MM.1S (cell line): ENCODE results near the gene GALNTL6.

Experiments
- DNase-seq: peaks from one replicate; pipeline ENCODE4 v3.0.0-alpha.2; 2015
- H2AFZ ChIP-seq: fragments of 300-600 bp; sonication (generic); 2 replicates; pipeline ENCODE4 v1.6.0; 2016; ENCODE audit warnings: antibody characterized with exemption, low read length
- H3F3A ChIP-seq: fragments of 300-600 bp; sonication (generic); 2 replicates; pipeline ENCODE4 v1.6.1; 2016; ENCODE audit warnings: mild to moderate bottlenecking, antibody characterized with exemption, low read length, moderate library complexity, mixed read lengths; ENCODE audit not compliant: insufficient read depth
- H3K27ac ChIP-seq: fragments of 300-600 bp; sonication (generic); 2 replicates; pipeline ENCODE4 v1.5.1; 2016; ENCODE audit warnings: mild to moderate bottlenecking, low read length
- H3K27me3 ChIP-seq: fragments of 300-600 bp; sonication (generic); replicated peaks from 2 replicates; pipeline ENCODE4 v1.6.0; 2016; ENCODE audit warnings: low read length; ENCODE audit not compliant: insufficient read depth
- H3K36me3 ChIP-seq: fragments of 300-600 bp; sonication (generic); replicated peaks from 2 replicates; pipeline ENCODE4 v1.6.1; 2016; ENCODE audit warnings: mild to moderate bottlenecking, low read length, mixed read lengths; ENCODE audit not compliant: insufficient read depth
- H3K4me1 ChIP-seq: fragments of 300-600 bp; sonication (generic); 2 replicates; pipeline ENCODE4 v1.6.1; 2016; ENCODE audit warnings: low read length, mixed read lengths
- H3K4me2 ChIP-seq: fragments of 300-600 bp; sonication (generic); 2 replicates; pipeline ENCODE4 v1.6.0; 2016; ENCODE audit warnings: low read depth, low read length
- H3K4me3 ChIP-seq: fragments of 300-600 bp; sonication (generic); 2 replicates; pipeline ENCODE4 v1.5.1; 2016; ENCODE audit warnings: low read length, mixed read lengths
- H3K79me2 ChIP-seq: fragments of 300-600 bp; sonication (generic); 2 replicates; pipeline ENCODE4 v1.6.1; 2016; ENCODE audit warnings: mixed run types, low read length, mixed read lengths
- H3K9ac ChIP-seq: fragments of 300-600 bp; sonication (generic); 2 replicates; pipeline ENCODE4 v1.6.1; 2016; ENCODE audit warnings: low read length, mixed read lengths
- H3K9me2 ChIP-seq: fragments of 300-600 bp; sonication (generic); replicated peaks from 2 replicates; pipeline ENCODE4 v1.6.1; 2016; ENCODE audit warnings: mild to moderate bottlenecking, low read length, mixed read lengths; ENCODE audit not compliant: insufficient read depth
- H3K9me3 ChIP-seq: fragments of 300-600 bp; sonication (generic); replicated peaks from 2 replicates; pipeline ENCODE4 v1.6.1; 2016; ENCODE audit warnings: mild to moderate bottlenecking, low read length, mixed read lengths; ENCODE audit not compliant: insufficient read depth
- H4K20me1 ChIP-seq: fragments of 300-600 bp; sonication (generic); 2 replicates; pipeline ENCODE4 v1.6.1; 2016; ENCODE audit warnings: mild to moderate bottlenecking, low read length, moderate library complexity, mixed read lengths; ENCODE audit not compliant: insufficient read depth
- EZH2 ChIP-seq: fragments of 300-600 bp; sonication (generic); optimal IDR thresholded peaks from 2 replicates; pipeline ENCODE3; 2017; ENCODE audit warnings: low read depth, mild to moderate bottlenecking, antibody characterized with exemption, low read length, mixed read lengths
- EZH2phosphoT487 ChIP-seq: fragments of 300-600 bp; sonication (generic); IDR thresholded peaks from 2 replicates; pipeline ENCODE4 v1.6.1; 2018; ENCODE audit warnings: antibody characterized with exemption, low read length
- TF ChIP-seq, protein P1 (sequence below): fragments of 300-600 bp; sonication (generic); IDR thresholded peaks from 2 replicates; pipeline ENCODE4 v1.5.1; 2016; ENCODE audit warnings: antibody characterized with exemption, low read length, mixed read lengths

Gene GALNTL6

DNA sequence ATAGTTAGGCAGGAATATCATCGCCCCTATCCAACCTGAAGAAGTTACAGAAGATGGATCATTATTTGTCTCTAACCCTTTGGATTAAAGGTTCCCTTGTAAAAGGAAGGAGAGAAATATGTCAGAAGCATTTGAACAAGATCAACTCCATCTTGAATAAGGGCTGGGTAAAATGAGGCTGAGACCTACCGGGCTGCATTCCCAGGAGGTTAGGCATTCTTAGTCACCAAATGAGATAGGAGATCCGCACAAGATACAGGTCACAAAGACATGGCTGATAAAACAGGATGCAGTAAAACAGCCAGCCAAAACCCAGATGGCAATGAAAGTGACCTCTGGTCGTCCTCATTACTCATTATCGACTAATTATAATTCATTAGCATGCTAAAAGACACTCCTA, 148.9 kb downstream of the GALNTL6 start:
- H3K4me3 ChIP-seq = no peak overlapping the region
- H3F3A ChIP-seq = no peaks in the 10 kb centered on the region
- no peaks in the 10 kb centered on the region for H3K36me3 ChIP-seq
- no peak overlapping the region for H3K27ac ChIP-seq
- no peak overlapping the region for H3K9ac ChIP-seq
- H3K27me3 ChIP-seq = no peaks in the 10 kb centered on the region
- DNase-seq = no peak
- H3K4me2 ChIP-seq = no peak overlapping the region
- no peaks in the 10 kb centered on the region for H3K4me1 ChIP-seq
- H4K20me1 ChIP-seq = no peaks in the 10 kb centered on the region
- H3K79me2 ChIP-seq = no peaks in the 10 kb centered on the region
- no peak overlapping the region for H2AFZ ChIP-seq
- H3K9me3 ChIP-seq = no peaks in the 10 kb centered on the region
- H3K9me2 ChIP-seq = no peaks in the 10 kb centered on the region
- TF ChIP-seq EZH2phosphoT487 (no peak), EZH2 (no peak)
- TF ChIP-seq, protein P1, sequence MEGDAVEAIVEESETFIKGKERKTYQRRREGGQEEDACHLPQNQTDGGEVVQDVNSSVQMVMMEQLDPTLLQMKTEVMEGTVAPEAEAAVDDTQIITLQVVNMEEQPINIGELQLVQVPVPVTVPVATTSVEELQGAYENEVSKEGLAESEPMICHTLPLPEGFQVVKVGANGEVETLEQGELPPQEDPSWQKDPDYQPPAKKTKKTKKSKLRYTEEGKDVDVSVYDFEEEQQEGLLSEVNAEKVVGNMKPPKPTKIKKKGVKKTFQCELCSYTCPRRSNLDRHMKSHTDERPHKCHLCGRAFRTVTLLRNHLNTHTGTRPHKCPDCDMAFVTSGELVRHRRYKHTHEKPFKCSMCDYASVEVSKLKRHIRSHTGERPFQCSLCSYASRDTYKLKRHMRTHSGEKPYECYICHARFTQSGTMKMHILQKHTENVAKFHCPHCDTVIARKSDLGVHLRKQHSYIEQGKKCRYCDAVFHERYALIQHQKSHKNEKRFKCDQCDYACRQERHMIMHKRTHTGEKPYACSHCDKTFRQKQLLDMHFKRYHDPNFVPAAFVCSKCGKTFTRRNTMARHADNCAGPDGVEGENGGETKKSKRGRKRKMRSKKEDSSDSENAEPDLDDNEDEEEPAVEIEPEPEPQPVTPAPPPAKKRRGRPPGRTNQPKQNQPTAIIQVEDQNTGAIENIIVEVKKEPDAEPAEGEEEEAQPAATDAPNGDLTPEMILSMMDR = no peak

DNA sequence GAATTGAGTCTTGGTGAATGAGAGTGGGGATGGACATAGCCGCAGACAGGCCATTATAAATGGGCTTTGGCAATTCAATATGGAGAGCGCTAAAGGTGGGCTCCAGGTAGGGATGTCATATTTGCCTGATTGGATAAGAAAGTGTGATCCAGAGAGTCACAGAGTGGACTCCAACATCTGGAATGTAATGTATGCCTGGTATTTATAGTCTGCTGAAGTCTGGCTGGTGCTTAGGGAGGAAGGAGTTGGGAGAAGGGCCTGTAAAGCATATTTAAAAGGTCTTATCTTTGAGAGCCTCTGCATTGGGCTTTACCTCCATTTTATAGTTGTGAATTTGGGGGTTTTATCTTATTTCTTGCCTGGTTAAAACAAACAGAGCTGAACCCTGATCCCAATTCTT, 153.2 kb downstream of the GALNTL6 start:
- TF ChIP-seq EZH2 (no peak), EZH2phosphoT487 (no peak)
- TF ChIP-seq, protein P1 = no peak
- Histone ChIP-seq H3K4me1 (no peaks in the 10 kb centered on the region), H3K27ac (no peak overlapping the region), H3K36me3 (no peaks in the 10 kb centered on the region), H2AFZ (no peak overlapping the region), H3K4me3 (no peak overlapping the region), H3K4me2 (no peak overlapping the region), H3K9me2 (no peaks in the 10 kb centered on the region), H3K79me2 (no peaks in the 10 kb centered on the region), H3K9me3 (no peaks in the 10 kb centered on the region), H4K20me1 (no peaks in the 10 kb centered on the region), H3F3A (no peaks in the 10 kb centered on the region), H3K9ac (no peak overlapping the region), H3K27me3 (no peaks in the 10 kb centered on the region)
- DNase-seq = no peak

DNA sequence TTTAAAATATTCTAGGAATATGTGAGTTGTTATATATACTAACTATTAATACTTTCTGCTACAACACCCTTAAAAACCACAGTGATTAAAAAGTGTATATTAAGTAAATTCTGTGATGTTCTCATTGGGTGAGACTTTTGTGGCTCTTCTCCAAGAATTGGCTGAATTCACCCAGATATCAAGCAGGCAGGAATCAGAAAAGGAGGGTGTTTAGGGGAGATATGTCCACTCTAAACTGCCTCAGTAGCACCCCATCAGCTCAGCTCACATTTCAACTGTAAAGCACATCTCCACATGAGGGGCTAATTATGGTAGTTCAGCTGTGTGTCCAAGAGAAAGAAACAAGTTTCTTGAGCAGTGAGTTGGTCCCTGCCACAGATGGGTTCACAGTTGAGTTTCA, 165.0 kb downstream of the GALNTL6 start:
- DNase-seq = no peak
- Histone ChIP-seq H3K9me2 (no peaks in the 10 kb centered on the region), H3K4me2 (no peak overlapping the region), H3K4me3 (no peak overlapping the region), H3K9ac (no peak overlapping the region), H3K4me1 (peaks cover 6% of the 10 kb centered on the region), H4K20me1 (no peaks in the 10 kb centered on the region), H3K27me3 (no peaks in the 10 kb centered on the region), H2AFZ (no peak overlapping the region), H3F3A (no peaks in the 10 kb centered on the region), H3K79me2 (no peaks in the 10 kb centered on the region), H3K27ac (no peak overlapping the region), H3K9me3 (no peaks in the 10 kb centered on the region), H3K36me3 (no peaks in the 10 kb centered on the region)
- TF ChIP-seq EZH2 = no peak
- TF ChIP-seq, protein P1 = no peak
- no peak for TF ChIP-seq EZH2phosphoT487
